GM12801 (cell line): Measurements from ENCODE around the gene PIPOX.

Source experiments
- CTCF ChIP-seq: IDR thresholded peaks from one replicate; pipeline ENCODE4 v1.5.1; 2011; ENCODE audit warnings: control low read depth; ENCODE audit not compliant: insufficient read length; ENCODE audit errors: extremely low read depth

PIPOX gene

GRCh38 chr17:29036584-29036983 lies 6.4 kb upstream of the PIPOX start:
- TF ChIP-seq CTCF: no peak

GRCh38 chr17:29037739-29038084 lies 5.2 kb upstream of the PIPOX start:
- no peak for TF ChIP-seq CTCF

GRCh38 chr17:29038085-29038795 lies 4.7 kb upstream of the PIPOX start:
- no peak for TF ChIP-seq CTCF

- no peak for TF ChIP-seq CTCF
These were observed 3.0 kb upstream of the PIPOX start for GRCh38 chr17:29039764-29040598.

GRCh38 chr17:29041091-29041490 lies 1.9 kb upstream of the PIPOX start:
- TF ChIP-seq CTCF: no peak

GRCh38 chr17:29041571-29041970 lies 1.4 kb upstream of the PIPOX start:
- no peak for TF ChIP-seq CTCF

- TF ChIP-seq CTCF: no peak
These were observed 789 bp upstream of the PIPOX start for GRCh38 chr17:29042026-29042678.
